H1 (cell line): Measurements from ENCODE around the gene STXBP6. TPM values are rescaled to one million over a fixed set of nuclear protein-coding genes. Genes with fewer than 3 reads are reported as not detected.

Source experiments
- CTCF ChIA-PET: fragments of 300-600 bp; sonication (Branson Sonifier 250); formaldehyde crosslinking; loops from one replicate; lab custom pipeline; 2021; ENCODE audit not compliant: partially characterized antibody; lab: Charles Lee
- POLR2A ChIA-PET: fragments of 300-600 bp; sonication (Branson Sonifier 250); formaldehyde crosslinking; loops from one replicate; lab custom pipeline; 2021; ENCODE audit warnings: inconsistent platforms; ENCODE audit not compliant: partially characterized antibody; lab: Charles Lee
- DNase-seq, 2 experiments: peaks; one replicate each; pipeline versions ENCODE4 v3.0.0 to v3.0.0-alpha.2; 2010 to 2022; ENCODE audit warnings: low spot score in 2 of 2, low read depth in 1 of 2, mixed read lengths in 1 of 2
- FAIRE-seq: peaks from 2 replicates; lab custom pipeline; 2011; peaks lifted over from hg19 to GRCh38; lab: Jason Lieb, UNC
- H2AFZ ChIP-seq: 2 replicates; pipeline ENCODE4 v1.8.1; 2012; ENCODE audit warnings: low read length, inconsistent platforms
- H2AK5ac ChIP-seq: 2 replicates; pipeline ENCODE4 v1.6.1; 2013; ENCODE audit warnings: low read depth, low read length
- H2BK120ac ChIP-seq: replicated peaks from 2 replicates; pipeline ENCODE3; 2013; ENCODE audit warnings: low read depth, low read length, inconsistent platforms
- H2BK12ac ChIP-seq: 2 replicates; pipeline ENCODE4 v1.6.1; 2013; ENCODE audit warnings: low read depth, low read length
- H2BK15ac ChIP-seq: 2 replicates; pipeline ENCODE4 v1.6.1; 2013; ENCODE audit warnings: low read length
- H2BK20ac ChIP-seq: 2 replicates; pipeline ENCODE4 v1.6.1; 2013; ENCODE audit warnings: low read length
- H2BK5ac ChIP-seq: 2 replicates; pipeline ENCODE4 v1.6.1; 2013; ENCODE audit warnings: low read depth, low read length
- H3K14ac ChIP-seq: 2 replicates; pipeline ENCODE4 v1.6.1; 2013; ENCODE audit warnings: inconsistent platforms; ENCODE audit not compliant: insufficient read length
- H3K18ac ChIP-seq: 2 replicates; pipeline ENCODE4 v1.6.1; 2013; ENCODE audit warnings: low read length; ENCODE audit errors: extremely low read depth
- H3K23ac ChIP-seq: 2 replicates; pipeline ENCODE4 v1.6.1; 2013; ENCODE audit warnings: inconsistent platforms; ENCODE audit not compliant: insufficient read length
- H3K23me2 ChIP-seq: 2 replicates; pipeline ENCODE4 v1.6.1; 2013; ENCODE audit warnings: low read depth, low read length
- H3K27ac ChIP-seq: 2 replicates; pipeline ENCODE4 v1.6.1; 2011; ENCODE audit warnings: low read depth, low read length, inconsistent platforms
- H3K27me3 ChIP-seq, 4 experiments: replicated peaks in 1 of 4; 1 replicate in 1 of 4; 2 replicates in 3 of 4; pipeline versions ENCODE4 v1.6.1 to v1.8.1; 2011 to 2013; ENCODE audit warnings: low read length in 3 of 4, mild to moderate bottlenecking in 3 of 4, inconsistent platforms in 2 of 4, mixed read lengths in 2 of 4, moderate library complexity in 1 of 4; ENCODE audit not compliant: control insufficient read depth in 3 of 4, insufficient read depth in 3 of 4; ENCODE audit errors: extremely low read depth in 1 of 4
- H3K36me3 ChIP-seq, 4 experiments: 2 replicates each; pipeline versions ENCODE4 v1.6.1 to v1.8.1; 2011 to 2013; ENCODE audit warnings: mild to moderate bottlenecking in 4 of 4, low read length in 3 of 4, moderate library complexity in 2 of 4, control low read depth in 1 of 4, inconsistent platforms in 1 of 4; ENCODE audit not compliant: insufficient read depth in 4 of 4, control insufficient read depth in 2 of 4
- H3K4ac ChIP-seq: replicated peaks from 2 replicates; pipeline ENCODE3; 2013; ENCODE audit warnings: low read length, low read depth, mixed read lengths, inconsistent platforms; ENCODE audit not compliant: insufficient read length
- H3K4me1 ChIP-seq, 4 experiments: replicated peaks in 1 of 4; 1 replicate in 1 of 4; 2 replicates in 3 of 4; pipeline versions ENCODE4 v1.6.1 to v1.8.1; 2011 to 2013; ENCODE audit warnings: low read length in 3 of 4, inconsistent platforms in 2 of 4, mixed read lengths in 1 of 4; ENCODE audit not compliant: insufficient read depth in 4 of 4, control insufficient read depth in 3 of 4
- H3K4me2 ChIP-seq, 2 experiments: 2 replicates each; pipeline versions ENCODE4 v1.6.1 to v1.8.1; 2011 to 2013; ENCODE audit warnings: low read depth in 2 of 2, low read length in 2 of 2, control low read depth in 1 of 2, inconsistent platforms in 1 of 2, mild to moderate bottlenecking in 1 of 2; ENCODE audit not compliant: insufficient read depth in 1 of 2
- H3K4me3 ChIP-seq, 4 experiments: fragments of 200-600, 300-600 bp in 1 of 4; sonication (generic), shearing (Covaris generic), sonication (Bioruptor Twin) in 1 of 4; 2 replicates each; pipeline versions ENCODE4 v1.5.1 to v1.8.1; 2011 to 2016; ENCODE audit warnings: low read length in 4 of 4, low read depth in 3 of 4, control low read depth in 2 of 4, inconsistent platforms in 2 of 4, mild to moderate bottlenecking in 2 of 4, mixed read lengths in 1 of 4, moderate library complexity in 1 of 4; ENCODE audit not compliant: insufficient read depth in 2 of 4; ENCODE audit errors: extremely low read depth in 1 of 4
- H3K56ac ChIP-seq: replicated peaks from 2 replicates; pipeline ENCODE3; 2013; ENCODE audit warnings: low read depth, mild to moderate bottlenecking, mixed read lengths, low read length, inconsistent platforms; ENCODE audit not compliant: insufficient read length
- H3K79me1 ChIP-seq: 2 replicates; pipeline ENCODE4 v1.6.1; 2013; ENCODE audit warnings: low read depth, low read length, control low read depth
- H3K79me2 ChIP-seq, 2 experiments: 2 replicates each; pipeline versions ENCODE4 v1.6.1 to v1.8.1; 2012 to 2013; ENCODE audit warnings: low read length in 2 of 2, mild to moderate bottlenecking in 2 of 2, inconsistent platforms in 1 of 2; ENCODE audit not compliant: insufficient read depth in 2 of 2, control insufficient read depth in 1 of 2
- H3K9ac ChIP-seq, 4 experiments: replicated peaks in 1 of 4; 1 replicate in 1 of 4; 2 replicates in 3 of 4; pipeline versions ENCODE4 v1.6.1 to v1.8.1; 2011 to 2013; ENCODE audit warnings: low read depth in 3 of 4, low read length in 3 of 4, control low read depth in 2 of 4, mild to moderate bottlenecking in 2 of 4, moderate library complexity in 2 of 4, inconsistent platforms in 1 of 4; ENCODE audit errors: extremely low read depth in 1 of 4
- H3K9me3 ChIP-seq, 2 experiments: 2 replicates each; pipeline versions ENCODE4 v1.6.1 to v1.8.1; 2012 to 2013; ENCODE audit warnings: mild to moderate bottlenecking in 2 of 2, moderate library complexity in 2 of 2, control low read depth in 1 of 2, inconsistent platforms in 1 of 2, low read depth in 1 of 2, low read length in 1 of 2, mixed read lengths in 1 of 2; ENCODE audit not compliant: insufficient read depth in 2 of 2
- H4K20me1 ChIP-seq, 2 experiments: replicated peaks in 1 of 2; 2 replicates each; pipeline versions ENCODE3 to v1.8.1; 2011 to 2013; ENCODE audit warnings: inconsistent platforms in 2 of 2, low read length in 2 of 2, mild to moderate bottlenecking in 1 of 2; ENCODE audit not compliant: insufficient read depth in 2 of 2, control insufficient read depth in 1 of 2
- H4K5ac ChIP-seq: 2 replicates; pipeline ENCODE4 v1.6.1; 2013; ENCODE audit warnings: low read length, low read depth, mixed read lengths, inconsistent platforms; ENCODE audit not compliant: insufficient read length
- H4K8ac ChIP-seq: 2 replicates; pipeline ENCODE4 v1.8.0; 2013; ENCODE audit warnings: mild to moderate bottlenecking, moderate library complexity, low read length, inconsistent platforms; ENCODE audit not compliant: insufficient read depth; ENCODE audit errors: extremely low read depth
- H4K91ac ChIP-seq: replicated peaks from 2 replicates; pipeline ENCODE3; 2013; ENCODE audit warnings: low read length, mixed read lengths, inconsistent platforms; ENCODE audit not compliant: insufficient read length
- RBBP5 ChIP-seq: IDR thresholded peaks from 2 replicates; pipeline ENCODE4 v1.7.1; 2012; ENCODE audit warnings: low read depth, mild to moderate bottlenecking, inconsistent platforms, low read length, moderate library complexity, borderline replicate concordance
- RXRA ChIP-seq: IDR thresholded peaks from 2 replicates; pipeline ENCODE4 v1.6.1; 2011; ENCODE audit warnings: low read depth, mild to moderate bottlenecking, low read length, moderate library complexity; ENCODE audit not compliant: insufficient read depth
- WGBS, 2 experiments: shearing (Covaris generic) in 1 of 2; methylation state at CpG; one replicate each; pipeline versions ENCODE4 v1.1.6 to v1.1.7; 2013 to 2015; ENCODE audit warnings: low lambda C conversion rate in 2 of 2, mixed read lengths in 2 of 2, inconsistent platforms in 1 of 2, low coverage in 1 of 2, missing lambda C conversion rate in 1 of 2; ENCODE audit not compliant: insufficient replicate concordance in 2 of 2, insufficient coverage in 1 of 2, insufficient read length in 1 of 2; ENCODE audit errors: extremely low coverage in 1 of 2, missing lambda C conversion rate in 1 of 2; 5-methylcytosine and 5-hydroxymethylcytosine counted together
- polyA plus RNA-seq, 7 experiments: library from polyadenylated mRNA; depleted of rRNA in 3 of 7; stranded (reverse) in 5 of 7; unstranded in 2 of 7; fragments of >200 nt in 5 of 7; fragments of 200-250 nt in 2 of 7; gene quantifications; 1 replicate in 5 of 7; 2 replicates in 1 of 7; 4 replicates in 1 of 7; pipeline versions ENCODE4 v1.2.1 to v1.2.3, GENCODE V29; 2011 to 2013; ENCODE audit warnings: missing spikeins in 2 of 7, mixed read lengths in 2 of 7
- total RNA-seq: library from RNA; stranded (reverse); fragmentation: NEBNext Ultra II Directional; extraction: Animal tissue kit (Norgen Biotek cat#: 25700); gene quantifications from 2 replicates; pipeline ENCODE4 v1.2.1, GENCODE V29; 2021
- TF ChIP-seq, protein P1 (sequence below): IDR thresholded peaks from 2 replicates; pipeline ENCODE4 v1.6.1; 2012; ENCODE audit warnings: low read length, inconsistent platforms

The STXBP6 gene
- total and polyA plus RNA-seq, 2 of the 8 experiments (the other 6 are each of a cell fraction or from before 2014, with no cell fraction given), result 9.4 to 18.1 TPM

DNA sequence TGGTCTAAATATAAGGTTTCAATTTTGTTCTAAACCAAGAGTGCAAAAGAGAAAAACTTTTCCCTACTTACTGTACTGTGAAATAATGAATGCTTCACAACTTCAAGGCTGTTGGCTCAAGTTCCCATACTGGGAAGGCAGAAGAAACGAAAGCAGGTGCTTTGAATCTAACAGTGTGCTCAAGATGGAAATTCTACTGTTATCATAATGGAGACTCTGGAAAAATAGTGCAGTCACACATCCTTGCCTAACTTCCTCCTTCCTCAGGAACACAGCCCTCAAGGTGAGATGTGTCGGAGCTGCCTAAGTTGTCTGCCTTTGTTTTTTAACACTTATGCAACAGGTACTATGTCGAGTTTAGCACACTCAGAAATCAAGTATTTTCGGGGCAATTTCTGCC is 131.1 kb downstream of the STXBP6 start:
- Histone ChIP-seq H3K9ac (no peak overlapping the region), H4K20me1 (no peaks in the 10 kb centered on the region), H3K4ac (no peak overlapping the region), H3K79me1 (no peaks in the 10 kb centered on the region), H4K91ac (no peak overlapping the region), H3K36me3 (no peaks in the 10 kb centered on the region), H2AFZ (no peak overlapping the region), H3K4me2 (no peak overlapping the region), H4K5ac (no peak overlapping the region), H3K9me3 (no peaks in the 10 kb centered on the region), H3K14ac (no peak overlapping the region), H3K27ac (no peak overlapping the region), H3K56ac (no peak overlapping the region), H2BK15ac (no peak overlapping the region), H3K18ac (no peak overlapping the region), H3K23me2 (no peaks in the 10 kb centered on the region), H2BK20ac (no peak overlapping the region), H2BK5ac (no peak overlapping the region), H3K27me3 (no peaks in the 10 kb centered on the region), H2BK120ac (no peak overlapping the region), H3K79me2 (no peaks in the 10 kb centered on the region), H3K23ac (no peak overlapping the region)
- no peak for FAIRE-seq
- no peak for DNase-seq
- ChIA-PET CTCF (interaction anchor here (0.6 kb wide), 1 partner anchor 17 kb away, joined by 3 read pairs; no protein-coding TSS in a partner anchor), POLR2A (no interaction called here)
- TF ChIP-seq RXRA (no peak), RBBP5 (no peak)
- TF ChIP-seq, protein P1, sequence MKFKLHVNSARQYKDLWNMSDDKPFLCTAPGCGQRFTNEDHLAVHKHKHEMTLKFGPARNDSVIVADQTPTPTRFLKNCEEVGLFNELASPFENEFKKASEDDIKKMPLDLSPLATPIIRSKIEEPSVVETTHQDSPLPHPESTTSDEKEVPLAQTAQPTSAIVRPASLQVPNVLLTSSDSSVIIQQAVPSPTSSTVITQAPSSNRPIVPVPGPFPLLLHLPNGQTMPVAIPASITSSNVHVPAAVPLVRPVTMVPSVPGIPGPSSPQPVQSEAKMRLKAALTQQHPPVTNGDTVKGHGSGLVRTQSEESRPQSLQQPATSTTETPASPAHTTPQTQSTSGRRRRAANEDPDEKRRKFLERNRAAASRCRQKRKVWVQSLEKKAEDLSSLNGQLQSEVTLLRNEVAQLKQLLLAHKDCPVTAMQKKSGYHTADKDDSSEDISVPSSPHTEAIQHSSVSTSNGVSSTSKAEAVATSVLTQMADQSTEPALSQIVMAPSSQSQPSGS, result no peak
- TF ChIP-seq, all 59 proteins: peak for 0
- Histone ChIP-seq H4K8ac (no peak overlapping the region), H2AK5ac (no peak overlapping the region), H3K4me3 (no peak overlapping the region), H2BK12ac (no peak overlapping the region), H3K4me1 (peaks cover 0 to 3% (median 0%) of the 10 kb centered on the region in 4 experiments; a peak in 1 of 7 replicates)
- 86% methylated on average over 4 of the region's 4 CpGs; no CpG with 5 or more reads in 1 of the 2 experiments for WGBS, 2 experiments
